ENCODE measurements around the gene GDNF.
"Not testable (repeated sequence)": the region's sequence is repeated elsewhere in the genome, so short reads cannot be mapped to it uniquely, and the experiment has no call there.

DNA sequence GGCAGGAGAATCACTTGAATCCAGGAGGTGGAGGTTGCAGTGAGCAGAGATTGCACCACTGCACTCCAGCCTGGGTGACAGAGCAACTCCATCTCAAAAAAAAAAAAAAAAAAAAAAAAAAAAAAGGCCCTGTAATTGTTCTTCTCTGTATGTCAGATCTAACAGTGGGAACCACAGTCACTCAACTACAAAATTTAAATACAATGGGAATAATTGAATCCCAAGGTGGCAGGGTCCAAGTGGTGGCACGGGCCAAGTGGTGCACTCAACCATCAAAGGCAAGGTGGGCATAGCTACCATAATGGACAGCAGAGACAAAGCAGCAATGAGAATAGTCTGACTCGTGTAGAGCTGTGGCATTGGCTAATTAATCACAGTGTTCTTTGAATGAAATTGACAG is 44.5 kb downstream of the GDNF start:
- TF ChIP-seq, protein P1, sequence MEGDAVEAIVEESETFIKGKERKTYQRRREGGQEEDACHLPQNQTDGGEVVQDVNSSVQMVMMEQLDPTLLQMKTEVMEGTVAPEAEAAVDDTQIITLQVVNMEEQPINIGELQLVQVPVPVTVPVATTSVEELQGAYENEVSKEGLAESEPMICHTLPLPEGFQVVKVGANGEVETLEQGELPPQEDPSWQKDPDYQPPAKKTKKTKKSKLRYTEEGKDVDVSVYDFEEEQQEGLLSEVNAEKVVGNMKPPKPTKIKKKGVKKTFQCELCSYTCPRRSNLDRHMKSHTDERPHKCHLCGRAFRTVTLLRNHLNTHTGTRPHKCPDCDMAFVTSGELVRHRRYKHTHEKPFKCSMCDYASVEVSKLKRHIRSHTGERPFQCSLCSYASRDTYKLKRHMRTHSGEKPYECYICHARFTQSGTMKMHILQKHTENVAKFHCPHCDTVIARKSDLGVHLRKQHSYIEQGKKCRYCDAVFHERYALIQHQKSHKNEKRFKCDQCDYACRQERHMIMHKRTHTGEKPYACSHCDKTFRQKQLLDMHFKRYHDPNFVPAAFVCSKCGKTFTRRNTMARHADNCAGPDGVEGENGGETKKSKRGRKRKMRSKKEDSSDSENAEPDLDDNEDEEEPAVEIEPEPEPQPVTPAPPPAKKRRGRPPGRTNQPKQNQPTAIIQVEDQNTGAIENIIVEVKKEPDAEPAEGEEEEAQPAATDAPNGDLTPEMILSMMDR (IDR thresholded peaks at IDR 0.05) = not testable (repeated sequence)
- TF ChIP-seq POLR2A (IDR thresholded peaks at IDR 0.05) = not testable (repeated sequence)

Measured in lower leg skin (tissue), 3 donors.